H1 (cell line): Measurements from ENCODE around the gene GMPR2. TPM values are rescaled to one million over a fixed set of nuclear protein-coding genes. Genes with fewer than 3 reads are reported as not detected.

Experiments
- CTCF ChIA-PET: fragments of 300-600 bp; sonication (Branson Sonifier 250); formaldehyde crosslinking; loops from one replicate; lab custom pipeline; 2021; ENCODE audit not compliant: partially characterized antibody; lab: Charles Lee
- POLR2A ChIA-PET: fragments of 300-600 bp; sonication (Branson Sonifier 250); formaldehyde crosslinking; loops from one replicate; lab custom pipeline; 2021; ENCODE audit warnings: inconsistent platforms; ENCODE audit not compliant: partially characterized antibody; lab: Charles Lee
- DNase-seq, 2 experiments: peaks; one replicate each; pipeline versions ENCODE4 v3.0.0 to v3.0.0-alpha.2; 2010 to 2022; ENCODE audit warnings: low spot score in 2 of 2, low read depth in 1 of 2, mixed read lengths in 1 of 2
- FAIRE-seq: peaks from 2 replicates; lab custom pipeline; 2011; peaks lifted over from hg19 to GRCh38; lab: Jason Lieb, UNC
- H2AFZ ChIP-seq: 2 replicates; pipeline ENCODE4 v1.8.1; 2012; ENCODE audit warnings: low read length, inconsistent platforms
- H2AK5ac ChIP-seq: 2 replicates; pipeline ENCODE4 v1.6.1; 2013; ENCODE audit warnings: low read depth, low read length
- H2BK120ac ChIP-seq: replicated peaks from 2 replicates; pipeline ENCODE3; 2013; ENCODE audit warnings: low read depth, low read length, inconsistent platforms
- H2BK12ac ChIP-seq: 2 replicates; pipeline ENCODE4 v1.6.1; 2013; ENCODE audit warnings: low read depth, low read length
- H2BK15ac ChIP-seq: 2 replicates; pipeline ENCODE4 v1.6.1; 2013; ENCODE audit warnings: low read length
- H2BK20ac ChIP-seq: 2 replicates; pipeline ENCODE4 v1.6.1; 2013; ENCODE audit warnings: low read length
- H2BK5ac ChIP-seq: 2 replicates; pipeline ENCODE4 v1.6.1; 2013; ENCODE audit warnings: low read depth, low read length
- H3K14ac ChIP-seq: 2 replicates; pipeline ENCODE4 v1.6.1; 2013; ENCODE audit warnings: inconsistent platforms; ENCODE audit not compliant: insufficient read length
- H3K18ac ChIP-seq: 2 replicates; pipeline ENCODE4 v1.6.1; 2013; ENCODE audit warnings: low read length; ENCODE audit errors: extremely low read depth
- H3K23ac ChIP-seq: 2 replicates; pipeline ENCODE4 v1.6.1; 2013; ENCODE audit warnings: inconsistent platforms; ENCODE audit not compliant: insufficient read length
- H3K23me2 ChIP-seq: 2 replicates; pipeline ENCODE4 v1.6.1; 2013; ENCODE audit warnings: low read depth, low read length
- H3K27ac ChIP-seq: 2 replicates; pipeline ENCODE4 v1.6.1; 2011; ENCODE audit warnings: low read depth, low read length, inconsistent platforms
- H3K27me3 ChIP-seq, 4 experiments: replicated peaks in 1 of 4; 1 replicate in 1 of 4; 2 replicates in 3 of 4; pipeline versions ENCODE4 v1.6.1 to v1.8.1; 2011 to 2013; ENCODE audit warnings: low read length in 3 of 4, mild to moderate bottlenecking in 3 of 4, inconsistent platforms in 2 of 4, mixed read lengths in 2 of 4, moderate library complexity in 1 of 4; ENCODE audit not compliant: control insufficient read depth in 3 of 4, insufficient read depth in 3 of 4; ENCODE audit errors: extremely low read depth in 1 of 4
- H3K36me3 ChIP-seq, 4 experiments: 2 replicates each; pipeline versions ENCODE4 v1.6.1 to v1.8.1; 2011 to 2013; ENCODE audit warnings: mild to moderate bottlenecking in 4 of 4, low read length in 3 of 4, moderate library complexity in 2 of 4, control low read depth in 1 of 4, inconsistent platforms in 1 of 4; ENCODE audit not compliant: insufficient read depth in 4 of 4, control insufficient read depth in 2 of 4
- H3K4ac ChIP-seq: replicated peaks from 2 replicates; pipeline ENCODE3; 2013; ENCODE audit warnings: low read length, low read depth, mixed read lengths, inconsistent platforms; ENCODE audit not compliant: insufficient read length
- H3K4me1 ChIP-seq, 4 experiments: replicated peaks in 1 of 4; 1 replicate in 1 of 4; 2 replicates in 3 of 4; pipeline versions ENCODE4 v1.6.1 to v1.8.1; 2011 to 2013; ENCODE audit warnings: low read length in 3 of 4, inconsistent platforms in 2 of 4, mixed read lengths in 1 of 4; ENCODE audit not compliant: insufficient read depth in 4 of 4, control insufficient read depth in 3 of 4
- H3K4me2 ChIP-seq, 2 experiments: 2 replicates each; pipeline versions ENCODE4 v1.6.1 to v1.8.1; 2011 to 2013; ENCODE audit warnings: low read depth in 2 of 2, low read length in 2 of 2, control low read depth in 1 of 2, inconsistent platforms in 1 of 2, mild to moderate bottlenecking in 1 of 2; ENCODE audit not compliant: insufficient read depth in 1 of 2
- H3K4me3 ChIP-seq, 4 experiments: fragments of 200-600, 300-600 bp in 1 of 4; sonication (generic), shearing (Covaris generic), sonication (Bioruptor Twin) in 1 of 4; 2 replicates each; pipeline versions ENCODE4 v1.5.1 to v1.8.1; 2011 to 2016; ENCODE audit warnings: low read length in 4 of 4, low read depth in 3 of 4, control low read depth in 2 of 4, inconsistent platforms in 2 of 4, mild to moderate bottlenecking in 2 of 4, mixed read lengths in 1 of 4, moderate library complexity in 1 of 4; ENCODE audit not compliant: insufficient read depth in 2 of 4; ENCODE audit errors: extremely low read depth in 1 of 4
- H3K56ac ChIP-seq: replicated peaks from 2 replicates; pipeline ENCODE3; 2013; ENCODE audit warnings: low read depth, mild to moderate bottlenecking, mixed read lengths, low read length, inconsistent platforms; ENCODE audit not compliant: insufficient read length
- H3K79me1 ChIP-seq: 2 replicates; pipeline ENCODE4 v1.6.1; 2013; ENCODE audit warnings: low read depth, low read length, control low read depth
- H3K79me2 ChIP-seq, 2 experiments: 2 replicates each; pipeline versions ENCODE4 v1.6.1 to v1.8.1; 2012 to 2013; ENCODE audit warnings: low read length in 2 of 2, mild to moderate bottlenecking in 2 of 2, inconsistent platforms in 1 of 2; ENCODE audit not compliant: insufficient read depth in 2 of 2, control insufficient read depth in 1 of 2
- H3K9ac ChIP-seq, 4 experiments: replicated peaks in 1 of 4; 1 replicate in 1 of 4; 2 replicates in 3 of 4; pipeline versions ENCODE4 v1.6.1 to v1.8.1; 2011 to 2013; ENCODE audit warnings: low read depth in 3 of 4, low read length in 3 of 4, control low read depth in 2 of 4, mild to moderate bottlenecking in 2 of 4, moderate library complexity in 2 of 4, inconsistent platforms in 1 of 4; ENCODE audit errors: extremely low read depth in 1 of 4
- H3K9me3 ChIP-seq, 2 experiments: 2 replicates each; pipeline versions ENCODE4 v1.6.1 to v1.8.1; 2012 to 2013; ENCODE audit warnings: mild to moderate bottlenecking in 2 of 2, moderate library complexity in 2 of 2, control low read depth in 1 of 2, inconsistent platforms in 1 of 2, low read depth in 1 of 2, low read length in 1 of 2, mixed read lengths in 1 of 2; ENCODE audit not compliant: insufficient read depth in 2 of 2
- H4K20me1 ChIP-seq, 2 experiments: replicated peaks in 1 of 2; 2 replicates each; pipeline versions ENCODE3 to v1.8.1; 2011 to 2013; ENCODE audit warnings: inconsistent platforms in 2 of 2, low read length in 2 of 2, mild to moderate bottlenecking in 1 of 2; ENCODE audit not compliant: insufficient read depth in 2 of 2, control insufficient read depth in 1 of 2
- H4K5ac ChIP-seq: 2 replicates; pipeline ENCODE4 v1.6.1; 2013; ENCODE audit warnings: low read length, low read depth, mixed read lengths, inconsistent platforms; ENCODE audit not compliant: insufficient read length
- H4K8ac ChIP-seq: 2 replicates; pipeline ENCODE4 v1.8.0; 2013; ENCODE audit warnings: mild to moderate bottlenecking, moderate library complexity, low read length, inconsistent platforms; ENCODE audit not compliant: insufficient read depth; ENCODE audit errors: extremely low read depth
- H4K91ac ChIP-seq: replicated peaks from 2 replicates; pipeline ENCODE3; 2013; ENCODE audit warnings: low read length, mixed read lengths, inconsistent platforms; ENCODE audit not compliant: insufficient read length
- CBX8 ChIP-seq: fragments of 300-800, 300-1000 bp; sonication (generic); IDR thresholded peaks from 2 replicates; pipeline ENCODE4 v1.7.1; 2016; ENCODE audit warnings: low read depth, low read length, borderline replicate concordance
- E2F6 ChIP-seq: IDR thresholded peaks from 2 replicates; pipeline ENCODE4 v1.6.1; 2012; ENCODE audit warnings: inconsistent platforms
- SP4 ChIP-seq: IDR thresholded peaks from 2 replicates; pipeline ENCODE4 v1.6.1; 2012; ENCODE audit warnings: low read length, inconsistent platforms
- YY1 ChIP-seq: IDR thresholded peaks from 2 replicates; pipeline ENCODE4 v1.6.1; 2011; ENCODE audit warnings: low read depth, mild to moderate bottlenecking, low read length
- WGBS, 2 experiments: shearing (Covaris generic) in 1 of 2; methylation state at CpG; one replicate each; pipeline versions ENCODE4 v1.1.6 to v1.1.7; 2013 to 2015; ENCODE audit warnings: low lambda C conversion rate in 2 of 2, mixed read lengths in 2 of 2, inconsistent platforms in 1 of 2, low coverage in 1 of 2, missing lambda C conversion rate in 1 of 2; ENCODE audit not compliant: insufficient replicate concordance in 2 of 2, insufficient coverage in 1 of 2, insufficient read length in 1 of 2; ENCODE audit errors: extremely low coverage in 1 of 2, missing lambda C conversion rate in 1 of 2; 5-methylcytosine and 5-hydroxymethylcytosine counted together
- polyA plus RNA-seq, 7 experiments: library from polyadenylated mRNA; depleted of rRNA in 3 of 7; stranded (reverse) in 5 of 7; unstranded in 2 of 7; fragments of >200 nt in 5 of 7; fragments of 200-250 nt in 2 of 7; gene quantifications; 1 replicate in 5 of 7; 2 replicates in 1 of 7; 4 replicates in 1 of 7; pipeline versions ENCODE4 v1.2.1 to v1.2.3, GENCODE V29; 2011 to 2013; ENCODE audit warnings: missing spikeins in 2 of 7, mixed read lengths in 2 of 7
- total RNA-seq: library from RNA; stranded (reverse); fragmentation: NEBNext Ultra II Directional; extraction: Animal tissue kit (Norgen Biotek cat#: 25700); gene quantifications from 2 replicates; pipeline ENCODE4 v1.2.1, GENCODE V29; 2021

The GMPR2 gene
- total and polyA plus RNA-seq, 2 of the 8 experiments (the other 6 are each of a cell fraction or from before 2014, with no cell fraction given): 61.6 to 85.3 TPM

- H3K36me3 ChIP-seq: peaks cover 4 to 17% (median 10%) of the 10 kb centered on the region in 4 experiments; a peak in 6 of 8 replicates
- H2BK5ac ChIP-seq: no peak overlapping the region
- H4K20me1 ChIP-seq: no peaks in the 10 kb centered on the region
- peaks cover 0 to 3% of the 10 kb centered on the region in 2 experiments; a peak in 2 of 4 replicates for H3K79me2 ChIP-seq
- CTCF ChIA-PET: no interaction called here
- no peak for TF ChIP-seq SP4
- no peak for TF ChIP-seq CBX8
- no peak for TF ChIP-seq YY1
- no peak for TF ChIP-seq E2F6
- TF ChIP-seq, all 59 proteins: peak for 0
- 89% methylated on average over 1 of the region's 2 CpGs; no CpG with 5 or more reads in 1 of the 2 experiments for WGBS, 2 experiments
- Histone ChIP-seq H3K14ac (no peak overlapping the region), H2AK5ac (no peak overlapping the region), H4K8ac (no peak overlapping the region), H4K5ac (no peak overlapping the region), H3K9ac (no peak overlapping the region), H2BK120ac (no peak overlapping the region), H3K27me3 (no peaks in the 10 kb centered on the region), H3K23ac (no peak overlapping the region), H2BK20ac (no peak overlapping the region), H3K56ac (no peak overlapping the region), H3K9me3 (peaks cover 6 to 7% of the 10 kb centered on the region in 2 experiments), H3K79me1 (peaks cover 3% of the 10 kb centered on the region; the same call in 1 of the 2 replicates), H3K27ac (no peak overlapping the region), H3K4ac (no peak overlapping the region), H3K4me3 (peak overlapping the region in 1 of 4 experiments; percentile 88; a peak in 1 of 8 replicates), H3K4me2 (peak overlapping the region in 1 of 2 experiments; percentile 79; a peak in 2 of 4 replicates), H3K4me1 (peaks cover 0 to 9% (median 3%) of the 10 kb centered on the region in 4 experiments; a peak in 3 of 7 replicates), H4K91ac (no peak overlapping the region), H2BK15ac (no peak overlapping the region), H3K18ac (no peak overlapping the region), H2AFZ (no peak overlapping the region), H3K23me2 (peaks cover 5% of the 10 kb centered on the region; the same call in 1 of the 2 replicates), H2BK12ac (no peak overlapping the region)
- no peak for DNase-seq
- POLR2A ChIA-PET: interaction anchor here (0.6 to 4.7 kb wide), 4 partner anchors 8 to 61 kb away, joined by 3 to 119 read pairs (median 31); partner anchors contain the start of genes CHMP4A, IPO4, MDP1 and PSME1
- no peak for FAIRE-seq
Observed at GRCh38 chr14:24197056-24197450, 35.7 kb upstream of the GMPR2 start.
